Measurements from ENCODE around the gene CISD3.

DNA sequence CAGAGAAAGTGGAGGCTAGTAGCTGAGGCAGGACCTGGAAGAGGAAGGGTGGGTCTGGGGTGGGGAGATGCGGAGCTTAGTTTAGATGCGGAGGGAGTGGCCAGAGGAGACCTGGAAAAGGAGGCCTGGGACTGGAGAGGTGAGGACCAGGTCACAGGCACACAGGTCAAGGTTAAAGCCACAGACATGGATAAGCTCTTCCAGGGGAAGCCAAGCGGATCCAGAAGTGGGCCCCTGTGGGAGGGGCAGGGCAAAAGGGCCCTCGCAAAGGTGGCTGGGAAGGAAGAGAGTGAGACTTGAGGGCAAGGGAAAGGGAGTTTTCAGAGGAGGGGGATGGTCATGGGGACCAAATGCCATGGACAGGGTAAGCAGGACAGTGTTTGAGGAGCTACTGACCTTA is 39.0 kb upstream of the CISD3 start:
- TF ChIP-seq, protein P1, sequence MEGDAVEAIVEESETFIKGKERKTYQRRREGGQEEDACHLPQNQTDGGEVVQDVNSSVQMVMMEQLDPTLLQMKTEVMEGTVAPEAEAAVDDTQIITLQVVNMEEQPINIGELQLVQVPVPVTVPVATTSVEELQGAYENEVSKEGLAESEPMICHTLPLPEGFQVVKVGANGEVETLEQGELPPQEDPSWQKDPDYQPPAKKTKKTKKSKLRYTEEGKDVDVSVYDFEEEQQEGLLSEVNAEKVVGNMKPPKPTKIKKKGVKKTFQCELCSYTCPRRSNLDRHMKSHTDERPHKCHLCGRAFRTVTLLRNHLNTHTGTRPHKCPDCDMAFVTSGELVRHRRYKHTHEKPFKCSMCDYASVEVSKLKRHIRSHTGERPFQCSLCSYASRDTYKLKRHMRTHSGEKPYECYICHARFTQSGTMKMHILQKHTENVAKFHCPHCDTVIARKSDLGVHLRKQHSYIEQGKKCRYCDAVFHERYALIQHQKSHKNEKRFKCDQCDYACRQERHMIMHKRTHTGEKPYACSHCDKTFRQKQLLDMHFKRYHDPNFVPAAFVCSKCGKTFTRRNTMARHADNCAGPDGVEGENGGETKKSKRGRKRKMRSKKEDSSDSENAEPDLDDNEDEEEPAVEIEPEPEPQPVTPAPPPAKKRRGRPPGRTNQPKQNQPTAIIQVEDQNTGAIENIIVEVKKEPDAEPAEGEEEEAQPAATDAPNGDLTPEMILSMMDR (conservative IDR thresholded peaks at IDR 0.05): no peak
- no peak for TF ChIP-seq ZFX (IDR thresholded peaks at IDR 0.05)
